SK-N-SH treated with all-trans-retinoic acid at 6 μM for 48 hours (cell line): ENCODE measurements around the gene SP1.
"Not testable (repeated sequence)": the region's sequence is repeated elsewhere in the genome, so short reads cannot be mapped to it uniquely, and the experiment has no call there.

ENCODE experiments used
- ATAC-seq: fragments of 200-7000 bp; cut with Tn5 transposase; 3 replicates; pipeline ENCODE4 v1.9.1; 2020; ENCODE audit warnings: mild to moderate bottlenecking, moderate library complexity
- ARNTL ChIP-seq: fragments of 450-650 bp; formaldehyde crosslinking; IDR thresholded peaks from 2 replicates; pipeline ENCODE4 v1.5.0; 2020; ENCODE audit warnings: low read depth, mild to moderate bottlenecking, moderate library complexity, borderline replicate concordance
- BACH2 ChIP-seq: fragments of 250-450 bp; sonication (Bioruptor Pico); IDR thresholded peaks from 2 replicates; pipeline ENCODE4 v1.9.0; 2021; ENCODE audit warnings: mild to moderate bottlenecking, borderline replicate concordance
- CREB5 ChIP-seq: fragments of 250-450 bp; sonication (Bioruptor Pico); IDR thresholded peaks from 2 replicates; pipeline ENCODE4 v1.5.1; 2020; ENCODE audit warnings: low read depth, mild to moderate bottlenecking, moderate library complexity
- CSDC2 ChIP-seq: fragments of 250-450 bp; sonication (Bioruptor Pico); IDR thresholded peaks from 2 replicates; pipeline ENCODE4 v1.5.0; 2020; ENCODE audit warnings: mild to moderate bottlenecking, moderate library complexity
- CSRNP3 ChIP-seq: fragments of 250-450 bp; sonication (Bioruptor Pico); IDR thresholded peaks from 2 replicates; pipeline ENCODE4 v1.5.1; 2021; ENCODE audit warnings: mild to moderate bottlenecking, moderate library complexity
- ESRRG ChIP-seq: fragments of 250-450 bp; sonication (Bioruptor Pico); IDR thresholded peaks from 2 replicates; pipeline ENCODE4 v1.6.1; 2021; ENCODE audit warnings: mild to moderate bottlenecking
- GLIS3 ChIP-seq: fragments of 250-450 bp; sonication (Bioruptor Pico); IDR thresholded peaks from 2 replicates; pipeline ENCODE4 v1.5.0; 2020; ENCODE audit warnings: mild to moderate bottlenecking, moderate library complexity
- ISL1 ChIP-seq: fragments of 250-450 bp; sonication (Bioruptor Pico); IDR thresholded peaks from 2 replicates; pipeline ENCODE4 v2.1.2; 2022; ENCODE audit warnings: mild to moderate bottlenecking, moderate library complexity
- OSR1 ChIP-seq: fragments of 250-450 bp; sonication (Bioruptor Pico); IDR thresholded peaks from 2 replicates; pipeline ENCODE4 v1.8.0; 2022; ENCODE audit warnings: moderate library complexity, mild to moderate bottlenecking, inconsistent platforms
- PATZ1 ChIP-seq: fragments of 250-450 bp; sonication (Bioruptor Pico); IDR thresholded peaks from 2 replicates; pipeline ENCODE4 v1.8.0; 2020; ENCODE audit warnings: mild to moderate bottlenecking, moderate library complexity, borderline replicate concordance
- POU6F1 ChIP-seq: fragments of 250-450 bp; sonication (Bioruptor Pico); IDR thresholded peaks from 2 replicates; pipeline ENCODE4 v1.8.0; 2021; ENCODE audit warnings: low read depth, mild to moderate bottlenecking, moderate library complexity, borderline replicate concordance
- PPARA ChIP-seq: fragments of 250-450 bp; sonication (Bioruptor Pico); IDR thresholded peaks from 2 replicates; pipeline ENCODE4 v1.5.0; 2020; ENCODE audit warnings: mild to moderate bottlenecking, borderline replicate concordance
- SNAI2 ChIP-seq: fragments of 250-450 bp; sonication (Bioruptor Pico); IDR thresholded peaks from 2 replicates; pipeline ENCODE4 v1.5.0; 2020; ENCODE audit warnings: mild to moderate bottlenecking, moderate library complexity
- TCF4 ChIP-seq: fragments of 250-450 bp; sonication (Bioruptor Pico); IDR thresholded peaks from 2 replicates; pipeline ENCODE4 v1.8.0; 2021; ENCODE audit warnings: mild to moderate bottlenecking, moderate library complexity, borderline replicate concordance
- TOX ChIP-seq: fragments of 250-450 bp; sonication (Bioruptor Pico); IDR thresholded peaks from 2 replicates; pipeline ENCODE4 v1.8.0; 2021; ENCODE audit warnings: mild to moderate bottlenecking, moderate library complexity, borderline replicate concordance
- ZC3H10 ChIP-seq: fragments of 250-450 bp; sonication (Bioruptor Pico); IDR thresholded peaks from 2 replicates; pipeline ENCODE4 v1.5.1; 2021; ENCODE audit warnings: mild to moderate bottlenecking, moderate library complexity
- ZFP3 ChIP-seq: fragments of 250-450 bp; sonication (Bioruptor Pico); IDR thresholded peaks from 2 replicates; pipeline ENCODE4 v1.5.0; 2020; ENCODE audit warnings: mild to moderate bottlenecking, moderate library complexity
- ZNF565 ChIP-seq: fragments of 450-650 bp; formaldehyde crosslinking; conservative IDR thresholded peaks from 2 replicates; pipeline ENCODE4 v1.5.0; 2020; ENCODE audit warnings: low read depth, mild to moderate bottlenecking, moderate library complexity
- ZNF70 ChIP-seq: fragments of 450-650 bp; formaldehyde crosslinking; IDR thresholded peaks from 2 replicates; pipeline ENCODE4 v1.5.0; 2020; ENCODE audit warnings: mild to moderate bottlenecking, moderate library complexity
- ZNF8 ChIP-seq: fragments of 450-650 bp; formaldehyde crosslinking; IDR thresholded peaks from 2 replicates; pipeline ENCODE4 v1.5.0; 2020; ENCODE audit warnings: mild to moderate bottlenecking, moderate library complexity

Gene SP1

GRCh38 chr12:53380104-53380793 is at the start of gene SP1:
TSS of gene SP1 (plus strand) at chr12:53380176. CDS start at chr12:53380292, 116 bp downstream.
- peak; percentile 46 for ATAC-seq
- TF ChIP-seq PATZ1 (peak; percentile 76; the same call in 1 of the 2 replicates), GLIS3 (CRISPR knock-in tag) (no peak)

GRCh38 chr12:53330671-53331070 is 49.3 kb upstream of the SP1 start:
- no peak for TF ChIP-seq SNAI2
- no peak for TF ChIP-seq PPARA
- TF ChIP-seq ARNTL (CRISPR knock-in tag), result no peak
- no peak for TF ChIP-seq ZC3H10
- TF ChIP-seq CREB5 (CRISPR knock-in tag), result no peak
- no peak for TF ChIP-seq ZNF70 (CRISPR knock-in tag)
- no peak for TF ChIP-seq BACH2 (CRISPR knock-in tag)
- TF ChIP-seq ISL1 (CRISPR knock-in tag), result no peak
- no peak for TF ChIP-seq TOX (CRISPR knock-in tag)
- no peak for ATAC-seq

- not testable (repeated sequence) for ATAC-seq
These were observed 47.6 kb upstream of the SP1 start for GRCh38 chr12:53332339-53332738.

- TF ChIP-seq ZFP3 (CRISPR knock-in tag) (no peak), ZC3H10 (no peak), ZNF8 (CRISPR knock-in tag) (no peak), OSR1 (CRISPR knock-in tag) (no peak), ZNF70 (CRISPR knock-in tag) (no peak), PPARA (no peak), PATZ1 (no peak), BACH2 (CRISPR knock-in tag) (no peak), SNAI2 (no peak), CREB5 (CRISPR knock-in tag) (no peak), ISL1 (CRISPR knock-in tag) (no peak), GLIS3 (CRISPR knock-in tag) (no peak), TCF4 (no peak)
- no peak for ATAC-seq
These were observed 47.2 kb upstream of the SP1 start for GRCh38 chr12:53332744-53333143.

GRCh38 chr12:53333289-53333688 is 46.7 kb upstream of the SP1 start:
- TF ChIP-seq TCF4 (no peak), CREB5 (CRISPR knock-in tag) (no peak), ISL1 (CRISPR knock-in tag) (no peak), OSR1 (CRISPR knock-in tag) (no peak), ESRRG (no peak), ZFP3 (CRISPR knock-in tag) (no peak)
- ATAC-seq, result no peak

- ATAC-seq, result no peak
- TF ChIP-seq POU6F1 (CRISPR knock-in tag) (no peak), ZFP3 (CRISPR knock-in tag) (no peak), PPARA (no peak), ZNF565 (CRISPR knock-in tag) (no peak), TOX (CRISPR knock-in tag) (no peak), CSDC2 (CRISPR knock-in tag) (no peak), TCF4 (no peak), CSRNP3 (no peak)
These were observed 46.1 kb upstream of the SP1 start for GRCh38 chr12:53333845-53334244.
